DOHH2 (cell line): ENCODE data around the gene MBOAT1.

Source experiments
- H3F3A ChIP-seq: fragments of 200-600 bp; sonication (generic), shearing (Covaris generic); 2 replicates; pipeline ENCODE4 v1.6.0; 2016; ENCODE audit warnings: antibody characterized with exemption, mild to moderate bottlenecking; ENCODE audit not compliant: control insufficient read depth, insufficient read depth
- H3K27ac ChIP-seq: fragments of 200-600 bp; sonication (generic); 2 replicates; pipeline ENCODE4 v1.5.1; 2014; ENCODE audit warnings: low read depth, mild to moderate bottlenecking, low read length, moderate library complexity
- H3K27me3 ChIP-seq: fragments of 200-600 bp; sonication (generic); 2 replicates; pipeline ENCODE4 v1.6.1; 2014; ENCODE audit warnings: mild to moderate bottlenecking, low read length, mixed read lengths; ENCODE audit not compliant: control insufficient read depth
- H3K36me3 ChIP-seq: fragments of 200-600 bp; sonication (generic); 2 replicates; pipeline ENCODE4 v1.6.1; 2014; ENCODE audit warnings: mild to moderate bottlenecking, low read length, moderate library complexity, mixed read lengths; ENCODE audit not compliant: control insufficient read depth
- H3K4me1 ChIP-seq: fragments of 200-600 bp; sonication (generic); 2 replicates; pipeline ENCODE4 v1.6.1; 2014; ENCODE audit warnings: mild to moderate bottlenecking, low read length, mixed read lengths; ENCODE audit not compliant: control insufficient read depth
- H3K4me2 ChIP-seq: fragments of 200-600 bp; sonication (generic); 2 replicates; pipeline ENCODE4 v1.6.0; 2014; ENCODE audit warnings: mild to moderate bottlenecking, low read length, moderate library complexity
- H3K4me3 ChIP-seq: fragments of 200-600 bp; sonication (generic); 2 replicates; pipeline ENCODE4 v1.5.1; 2014; ENCODE audit warnings: mild to moderate bottlenecking, low read length, mixed read lengths
- H3K79me2 ChIP-seq: fragments of 200-600 bp; sonication (generic); 2 replicates; pipeline ENCODE4 v1.6.1; 2014; ENCODE audit warnings: mild to moderate bottlenecking, low read length, mixed read lengths; ENCODE audit not compliant: control insufficient read depth
- H3K9me2 ChIP-seq: fragments of 200-600 bp; sonication (generic); replicated peaks from 2 replicates; pipeline ENCODE4 v1.6.1; 2014; ENCODE audit warnings: mild to moderate bottlenecking, low read length, mixed read lengths; ENCODE audit not compliant: control insufficient read depth
- H3K9me3 ChIP-seq: fragments of 200-600 bp; sonication (generic); 2 replicates; pipeline ENCODE4 v1.6.1; 2014; ENCODE audit warnings: antibody characterized with exemption, low read length, mixed read lengths; ENCODE audit not compliant: control insufficient read depth, insufficient read depth
- H4K20me1 ChIP-seq: fragments of 200-600 bp; sonication (generic); 2 replicates; pipeline ENCODE4 v1.6.0; 2014; ENCODE audit warnings: low read depth, mild to moderate bottlenecking, antibody characterized with exemption, low read length, moderate library complexity; ENCODE audit not compliant: control insufficient read depth, insufficient read depth
- EZH2phosphoT487 ChIP-seq: fragments of 200-600 bp; sonication (generic); IDR thresholded peaks from 2 replicates; pipeline ENCODE4 v1.6.1; 2017; ENCODE audit warnings: borderline replicate concordance, mild to moderate bottlenecking, antibody characterized with exemption, low read length, moderate library complexity, mixed read lengths
- TF ChIP-seq, protein P1 (sequence below): fragments of 200-600 bp; sonication (generic); IDR thresholded peaks from one replicate; pipeline ENCODE4 v1.5.1; 2014; ENCODE audit warnings: antibody characterized with exemption, mild to moderate bottlenecking, low read depth, low read length; ENCODE audit not compliant: poor library complexity, severe bottlenecking

Gene MBOAT1

DNA sequence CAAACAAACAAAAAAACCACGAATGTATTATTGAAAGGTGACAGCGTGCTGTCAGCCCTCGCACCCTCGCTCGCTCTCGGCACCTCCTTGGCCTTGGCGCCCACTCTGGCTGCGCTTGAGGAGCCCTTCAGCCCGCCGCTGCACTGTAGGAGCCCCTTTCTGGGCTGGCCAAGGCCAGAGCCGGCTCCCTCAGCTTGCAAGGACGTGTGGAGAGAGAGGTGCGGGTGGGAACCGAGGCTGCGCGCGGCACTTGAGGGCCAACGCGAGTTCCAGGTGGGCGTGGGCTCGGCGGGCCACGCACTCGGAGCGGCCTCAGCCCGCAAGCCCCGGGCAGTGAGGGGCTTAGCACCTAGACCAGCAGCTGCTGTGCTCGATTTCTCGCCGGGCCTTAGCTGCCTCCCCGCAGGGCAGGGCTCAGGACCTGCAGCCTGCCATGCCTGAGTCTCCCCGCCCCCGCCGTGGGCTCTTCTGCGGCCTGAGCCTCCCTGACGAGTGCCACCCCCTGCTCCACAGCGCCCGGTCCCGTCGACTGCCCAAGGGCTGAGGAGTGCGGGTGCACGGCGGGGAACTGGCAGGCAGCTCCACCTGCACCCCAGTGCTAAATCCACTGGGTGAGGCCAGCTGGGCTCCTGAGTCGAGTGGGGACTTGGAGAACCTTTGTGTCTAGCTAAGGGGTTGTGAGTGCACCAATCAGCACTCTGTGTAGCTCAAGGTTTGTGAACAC, 20.9 kb upstream of the MBOAT1 start:
- Histone ChIP-seq H3K9me2 (no peaks in the 10 kb centered on the region), H3K36me3 (no peaks in the 10 kb centered on the region), H3K79me2 (no peaks in the 10 kb centered on the region), H3K27ac (no peak overlapping the region), H4K20me1 (no peaks in the 10 kb centered on the region), H3F3A (no peaks in the 10 kb centered on the region), H3K27me3 (no peaks in the 10 kb centered on the region), H3K4me1 (no peaks in the 10 kb centered on the region), H3K4me2 (no peak overlapping the region), H3K4me3 (no peak overlapping the region), H3K9me3 (no peaks in the 10 kb centered on the region)
- TF ChIP-seq EZH2phosphoT487, result no peak
- TF ChIP-seq, protein P1, sequence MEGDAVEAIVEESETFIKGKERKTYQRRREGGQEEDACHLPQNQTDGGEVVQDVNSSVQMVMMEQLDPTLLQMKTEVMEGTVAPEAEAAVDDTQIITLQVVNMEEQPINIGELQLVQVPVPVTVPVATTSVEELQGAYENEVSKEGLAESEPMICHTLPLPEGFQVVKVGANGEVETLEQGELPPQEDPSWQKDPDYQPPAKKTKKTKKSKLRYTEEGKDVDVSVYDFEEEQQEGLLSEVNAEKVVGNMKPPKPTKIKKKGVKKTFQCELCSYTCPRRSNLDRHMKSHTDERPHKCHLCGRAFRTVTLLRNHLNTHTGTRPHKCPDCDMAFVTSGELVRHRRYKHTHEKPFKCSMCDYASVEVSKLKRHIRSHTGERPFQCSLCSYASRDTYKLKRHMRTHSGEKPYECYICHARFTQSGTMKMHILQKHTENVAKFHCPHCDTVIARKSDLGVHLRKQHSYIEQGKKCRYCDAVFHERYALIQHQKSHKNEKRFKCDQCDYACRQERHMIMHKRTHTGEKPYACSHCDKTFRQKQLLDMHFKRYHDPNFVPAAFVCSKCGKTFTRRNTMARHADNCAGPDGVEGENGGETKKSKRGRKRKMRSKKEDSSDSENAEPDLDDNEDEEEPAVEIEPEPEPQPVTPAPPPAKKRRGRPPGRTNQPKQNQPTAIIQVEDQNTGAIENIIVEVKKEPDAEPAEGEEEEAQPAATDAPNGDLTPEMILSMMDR, result no peak

DNA sequence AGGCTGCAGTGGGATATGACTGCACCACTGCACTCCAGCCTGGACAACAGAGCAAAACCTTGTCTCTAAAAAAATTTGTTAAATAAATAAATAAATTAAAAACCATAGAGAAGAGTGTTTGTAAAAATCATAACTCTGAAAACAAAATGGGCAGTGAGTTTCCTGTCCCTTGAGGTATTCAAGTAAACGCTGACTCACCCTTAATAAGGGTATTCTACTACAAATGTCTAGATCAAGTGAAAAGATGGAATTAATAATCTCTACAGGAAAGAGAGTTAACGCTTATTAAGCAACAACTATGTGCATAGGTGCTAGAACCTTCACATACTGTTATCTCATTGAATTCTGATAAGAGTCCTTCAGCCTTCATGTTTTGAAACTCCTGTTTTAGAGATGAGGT, 19.9 kb upstream of the MBOAT1 start:
- H3K4me2 ChIP-seq, result no peak overlapping the region
- no peaks in the 10 kb centered on the region for H3F3A ChIP-seq
- H4K20me1 ChIP-seq, result no peaks in the 10 kb centered on the region
- H3K79me2 ChIP-seq, result no peaks in the 10 kb centered on the region
- H3K9me2 ChIP-seq, result no peaks in the 10 kb centered on the region
- H3K36me3 ChIP-seq, result no peaks in the 10 kb centered on the region
- H3K9me3 ChIP-seq, result no peaks in the 10 kb centered on the region
- TF ChIP-seq, protein P1, result no peak
- TF ChIP-seq EZH2phosphoT487, result no peak
- H3K4me3 ChIP-seq, result no peak overlapping the region
- no peaks in the 10 kb centered on the region for H3K4me1 ChIP-seq
- no peak overlapping the region for H3K27ac ChIP-seq
- no peaks in the 10 kb centered on the region for H3K27me3 ChIP-seq

DNA sequence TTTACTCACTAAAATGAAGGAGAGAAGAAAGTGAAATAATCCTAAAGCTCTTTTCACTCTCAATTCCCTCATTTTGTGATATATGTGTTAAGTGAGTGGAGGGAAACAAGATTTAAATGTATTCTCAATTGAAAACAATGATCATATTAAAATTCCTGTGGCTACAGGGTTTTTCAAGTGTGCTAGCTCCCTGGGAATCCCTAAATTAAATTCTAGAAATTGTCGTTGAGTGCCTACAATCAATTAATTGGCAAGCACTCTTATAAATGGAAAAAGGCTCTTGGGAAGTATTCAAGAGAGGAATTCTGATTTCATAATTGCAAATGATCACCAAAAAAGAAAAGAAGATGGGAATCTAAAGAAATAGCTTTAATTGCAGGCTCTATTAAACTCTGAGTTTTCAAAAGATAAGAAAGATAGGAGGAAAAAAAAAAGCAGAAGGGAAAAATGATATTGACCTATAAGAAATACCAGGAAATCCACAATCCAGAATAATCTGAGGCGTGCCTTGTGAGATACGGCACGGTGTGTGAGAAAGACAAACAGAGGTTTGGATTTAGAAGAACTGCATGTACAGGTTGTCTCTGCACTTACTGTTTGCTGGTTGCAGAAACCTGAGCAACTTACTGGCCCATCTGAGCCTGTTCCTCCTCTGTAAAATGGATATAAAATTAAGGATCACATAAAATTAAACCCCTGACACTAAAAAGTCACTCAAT, 18.3 kb upstream of the MBOAT1 start:
- Histone ChIP-seq H3K4me3 (no peak overlapping the region), H3F3A (no peaks in the 10 kb centered on the region), H3K36me3 (no peaks in the 10 kb centered on the region), H3K9me2 (no peaks in the 10 kb centered on the region), H3K4me1 (no peaks in the 10 kb centered on the region), H3K27ac (no peak overlapping the region), H3K79me2 (no peaks in the 10 kb centered on the region), H3K27me3 (no peaks in the 10 kb centered on the region), H3K4me2 (no peak overlapping the region), H4K20me1 (no peaks in the 10 kb centered on the region), H3K9me3 (no peaks in the 10 kb centered on the region)
- TF ChIP-seq, protein P1, result no peak
- TF ChIP-seq EZH2phosphoT487, result no peak
